ENCODE results near the gene UST. TPM values are rescaled to one million over a fixed set of nuclear protein-coding genes. Genes with fewer than 3 reads are reported as not detected.
A peak's percentile ranks its signal among the peaks of the same experiment; 100 is the strongest.

Gene UST
- total RNA-seq, 1 donor from 2014 or later: 5.2 TPM

GRCh38 chr6:149079911-149080491 is 333.2 kb downstream of the UST start:
- no peaks in the 10 kb centered on the region for H3K36me3 ChIP-seq (ENCODE audit: control insufficient read depth, insufficient read depth, low read length)
- H3K4me3 ChIP-seq (ENCODE audit: low read depth, low read length): no peak overlapping the region
- peaks cover 2% of the 10 kb centered on the region for H3K27me3 ChIP-seq (ENCODE audit: control insufficient read depth, insufficient read depth, low read length)
- DNase-seq (ENCODE audit: low read depth): no peak
- no peak for TF ChIP-seq CTCF (IDR thresholded peaks at IDR 0.05; ENCODE audit: insufficient read depth, low read length, poor library complexity, severe bottlenecking)

DNA sequence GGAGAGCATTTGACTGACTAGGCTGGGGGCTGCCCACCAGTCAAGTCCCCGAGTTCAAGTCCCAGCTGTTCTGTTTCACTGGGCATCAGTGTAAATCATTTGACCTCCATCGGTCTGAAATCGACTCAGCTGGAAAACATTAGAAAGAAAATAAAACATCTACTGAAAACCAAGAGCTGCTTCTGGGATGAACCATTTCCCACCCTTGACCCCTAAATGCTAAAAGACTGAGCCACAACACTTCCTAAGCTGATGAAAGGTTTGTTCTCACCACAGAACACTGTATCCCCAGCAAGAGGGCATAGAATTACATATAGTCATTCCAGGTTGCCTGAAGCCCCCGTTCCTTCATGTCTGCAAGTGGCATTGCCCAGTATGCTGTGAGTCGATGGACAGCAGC is 333.7 kb downstream of the UST start:
- no peak for TF ChIP-seq CTCF (IDR thresholded peaks at IDR 0.05; ENCODE audit: insufficient read depth, low read length, poor library complexity, severe bottlenecking)
- H3K4me3 ChIP-seq (ENCODE audit: low read depth, low read length): no peak overlapping the region
- no peaks in the 10 kb centered on the region for H3K36me3 ChIP-seq (ENCODE audit: control insufficient read depth, insufficient read depth, low read length)
- peaks cover 2% of the 10 kb centered on the region for H3K27me3 ChIP-seq (ENCODE audit: control insufficient read depth, insufficient read depth, low read length)
- no peak for DNase-seq (ENCODE audit: low read depth)

- no peaks in the 10 kb centered on the region for H3K36me3 ChIP-seq (ENCODE audit: control insufficient read depth, insufficient read depth, low read length)
- H3K27me3 ChIP-seq (ENCODE audit: control insufficient read depth, insufficient read depth, low read length): peaks cover 2% of the 10 kb centered on the region
- DNase-seq (ENCODE audit: low read depth): no peak
- TF ChIP-seq CTCF (IDR thresholded peaks at IDR 0.05; ENCODE audit: insufficient read depth, low read length, poor library complexity, severe bottlenecking): no peak
- H3K4me3 ChIP-seq (ENCODE audit: low read depth, low read length): no peak overlapping the region
These were observed 334.5 kb downstream of the UST start for GRCh38 chr6:149081281-149081680.

- Histone ChIP-seq H3K36me3 (ENCODE audit: control insufficient read depth, insufficient read depth, low read length) (no peaks in the 10 kb centered on the region), H3K4me3 (ENCODE audit: low read depth, low read length) (no peak overlapping the region), H3K27me3 (ENCODE audit: control insufficient read depth, insufficient read depth, low read length) (peaks cover 2% of the 10 kb centered on the region)
- no peak for DNase-seq (ENCODE audit: low read depth)
- peak; percentile 87 for TF ChIP-seq CTCF (IDR thresholded peaks at IDR 0.05; ENCODE audit: insufficient read depth, low read length, poor library complexity, severe bottlenecking)
These were observed 335.5 kb downstream of the UST start for GRCh38 chr6:149082320-149082719.

GRCh38 chr6:149084026-149084425 is 337.2 kb downstream of the UST start:
- H3K4me3 ChIP-seq (ENCODE audit: low read depth, low read length): no peak overlapping the region
- H3K27me3 ChIP-seq (ENCODE audit: control insufficient read depth, insufficient read depth, low read length): peaks cover 2% of the 10 kb centered on the region
- no peaks in the 10 kb centered on the region for H3K36me3 ChIP-seq (ENCODE audit: control insufficient read depth, insufficient read depth, low read length)
- DNase-seq (ENCODE audit: low read depth): no peak
- TF ChIP-seq CTCF (IDR thresholded peaks at IDR 0.05; ENCODE audit: insufficient read depth, low read length, poor library complexity, severe bottlenecking): no peak
